K562 (cell line): Measurements from ENCODE around the gene SLCO3A1. TPM values are rescaled to one million over a fixed set of nuclear protein-coding genes. Genes with fewer than 3 reads are reported as not detected.
"Not testable (repeated sequence)": the region's sequence is repeated elsewhere in the genome, so short reads cannot be mapped to it uniquely, and the experiment has no call there.

Source experiments
- ATAC-seq: fragments of 200-7000 bp; cut with Tn5 transposase; 3 replicates; pipeline ENCODE4 v1.9.1; 2020; ENCODE audit warnings: moderate library complexity
- BruUV-seq: library from RNA; stranded (reverse); fragments of 400-500 nt; replicated peaks from 2 replicates; lab custom pipeline; 2021; lab: Mats Ljungman, UMichigan
- CTCF ChIA-PET: fragments of 300-600 bp; formaldehyde crosslinking; extraction: SDS; loops from one replicate; lab custom pipeline; 2021; ENCODE audit warnings: low intra/inter-chr PET ratio; lab: Yijun Ruan, JAX
- POLR2A ChIA-PET: fragments of 300-600, 350-650 bp; sonication (Branson Sonifier 250); formaldehyde crosslinking; extraction: SDS; loops from one replicate; lab custom pipeline; 2021; ENCODE audit warnings: antibody characterized with exemption, inconsistent platforms; lab: Yijun Ruan, JAX
- DNase-seq, 4 experiments: peaks; one replicate each; pipeline versions ENCODE4 v3.0.0 to v3.0.0-alpha.2; 2011 to 2018; ENCODE audit warnings: low spot score in 3 of 4, mixed read lengths in 3 of 4; ENCODE audit errors: extremely low read depth in 1 of 4
- FAIRE-seq: peaks from 2 replicates; lab custom pipeline; 2011; peaks lifted over from hg19 to GRCh38; lab: Jason Lieb, UNC
- H2AFZ ChIP-seq: 2 replicates; pipeline ENCODE4 v1.6.0; 2011; ENCODE audit warnings: low read depth, low read length, control low read depth, inconsistent platforms
- H3K27ac ChIP-seq: fragments of 200-600 bp; 3 replicates; pipeline ENCODE4 v1.8.0; 2011; ENCODE audit warnings: low read depth, mild to moderate bottlenecking, control low read depth, inconsistent platforms, low read length, moderate library complexity, mixed read lengths; ENCODE audit errors: extremely low read depth
- H3K27me3 ChIP-seq, 2 experiments: fragments of 300-600 bp in 1 of 2; 2 replicates in 1 of 2; 3 replicates in 1 of 2; pipeline versions ENCODE4 v1.6.0 to v1.8.0; 2011; ENCODE audit warnings: inconsistent platforms in 2 of 2, low read length in 2 of 2, mild to moderate bottlenecking in 1 of 2, mixed read lengths in 1 of 2, moderate library complexity in 1 of 2; ENCODE audit not compliant: control insufficient read depth in 2 of 2, insufficient read depth in 2 of 2
- H3K36me3 ChIP-seq: fragments of 300-600 bp; 3 replicates; pipeline ENCODE4 v1.8.0; 2011; ENCODE audit warnings: mild to moderate bottlenecking, low read length, inconsistent platforms; ENCODE audit not compliant: control insufficient read depth, insufficient read depth
- H3K4me1 ChIP-seq, 2 experiments: fragments of 200-600 bp in 1 of 2; replicated peaks in 1 of 2; 2 replicates in 1 of 2; 3 replicates in 1 of 2; pipeline versions ENCODE4 v1.5.1 to v1.8.0; 2011; ENCODE audit warnings: inconsistent platforms in 2 of 2, low read length in 2 of 2, mild to moderate bottlenecking in 1 of 2, mixed read lengths in 1 of 2, moderate library complexity in 1 of 2; ENCODE audit not compliant: control insufficient read depth in 2 of 2, insufficient read depth in 2 of 2
- H3K4me2 ChIP-seq: 2 replicates; pipeline ENCODE4 v1.6.1; 2011; ENCODE audit warnings: low read length, control low read depth, inconsistent platforms, mixed read lengths; ENCODE audit not compliant: insufficient read depth
- H3K4me3 ChIP-seq: fragments of 200-600 bp; sonication (generic), shearing (Covaris generic); 2 replicates; pipeline ENCODE4 v1.5.1; 2016; ENCODE audit warnings: control low read depth, inconsistent platforms
- H3K79me2 ChIP-seq: fragments of 200-600 bp; 3 replicates; pipeline ENCODE4 v1.8.0; 2011; ENCODE audit warnings: low read length, inconsistent platforms; ENCODE audit not compliant: control insufficient read depth, insufficient read depth
- H3K9ac ChIP-seq, 2 experiments: 2 replicates each; pipeline versions ENCODE4 v1.6.0 to v1.6.1; 2011; ENCODE audit warnings: low read depth in 2 of 2, low read length in 2 of 2, control low read depth in 1 of 2, inconsistent platforms in 1 of 2, mild to moderate bottlenecking in 1 of 2, mixed read lengths in 1 of 2; ENCODE audit not compliant: insufficient read depth in 1 of 2
- H3K9me1 ChIP-seq: one replicate; pipeline ENCODE4 v1.6.0; 2011; ENCODE audit warnings: inconsistent platforms, mild to moderate bottlenecking, low read length, moderate library complexity; ENCODE audit not compliant: control insufficient read depth, insufficient read depth
- H3K9me3 ChIP-seq: replicated peaks from 2 replicates; pipeline ENCODE4 v1.5.1; 2011; ENCODE audit warnings: low read depth, low read length, inconsistent platforms; ENCODE audit not compliant: control insufficient read depth, insufficient read depth
- H4K20me1 ChIP-seq: replicated peaks from 2 replicates; pipeline ENCODE4 v1.6.1; 2011; ENCODE audit warnings: low read length, inconsistent platforms, mixed read lengths; ENCODE audit not compliant: control insufficient read depth, insufficient read depth
- MCM2 ChIP-seq: fragments of 450-650 bp; IDR thresholded peaks from 2 replicates; pipeline ENCODE4 v1.6.1; 2017; ENCODE audit warnings: low read depth, mild to moderate bottlenecking
- MCM7 ChIP-seq, 2 experiments: fragments of 450-650 bp; IDR thresholded peaks; 2 replicates each; pipeline ENCODE4 v1.6.1; 2016 to 2018
- ZNF431 ChIP-seq: sonication (generic); formaldehyde crosslinking; IDR thresholded peaks from 2 replicates; pipeline ENCODE4 v1.8.0; 2022; ENCODE audit warnings: mild to moderate bottlenecking, missing genetic modification reagents
- ZNF668 ChIP-seq: fragments of 250-450 bp; sonication (Bioruptor Pico); IDR thresholded peaks from 2 replicates; pipeline ENCODE4 v1.8.0; 2022; ENCODE audit warnings: mild to moderate bottlenecking, inconsistent platforms
- WGBS: fragments of 100-300 bp; shearing (Covaris generic); methylation state at CpG from one replicate; pipeline ENCODE4 v1.1.6; 2016; ENCODE audit warnings: low coverage, mixed read lengths; ENCODE audit not compliant: insufficient coverage; ENCODE audit errors: missing lambda C conversion rate; 5-methylcytosine and 5-hydroxymethylcytosine counted together
- in situ Hi-C: fragments of 300-500 bp; cut with MboI; formaldehyde crosslinking; loops from 4 replicates; pipeline ENCODE4 v1.15.0; 2018; ENCODE audit warnings: inconsistent platforms, mixed read lengths
- intact Hi-C: fragments of 100-400 bp; cut with micrococcal nuclease; formaldehyde crosslinking; loops from 2 replicates; pipeline ENCODE4 v1.14.2; 2022
- polyA plus RNA-seq, 8 experiments: library from polyadenylated mRNA; depleted of rRNA in 4 of 8; stranded (reverse) in 5 of 8; unstranded in 3 of 8; fragments of >200 nt; fragmentation: Nextera tagmentation in 2 of 8; fragmentation: Illumina TruSeq in 1 of 8; extraction: Ambion mirVana in 2 of 8; extraction: Trizol in 1 of 8; gene quantifications; 2 replicates each; pipeline versions ENCODE4 v1.2.1 to v1.2.3, GENCODE V29; 2011 to 2014; ENCODE audit warnings: inconsistent platforms in 1 of 8, missing spikeins in 1 of 8
- total RNA-seq, 7 experiments: library from RNA; depleted of rRNA in 6 of 7; stranded (reverse); fragments of >200 nt in 6 of 7; fragmentation: Illumina TruSeq in 2 of 7; extraction: Trizol in 2 of 7; gene quantifications; 2 replicates each; pipeline versions ENCODE4 v1.2.1 to v1.2.3, GENCODE V29; 2011 to 2021; ENCODE audit warnings: low replicate concordance in 1 of 7

The SLCO3A1 gene
- total and polyA plus RNA-seq, 9 of the 15 experiments (the other 6 are each of a cell fraction or from before 2014, with no cell fraction given), result 0.01 to 0.84 (median 0.06) TPM; not detected in 3

GRCh38 chr15:92059036-92059970, 205.8 kb downstream of the SLCO3A1 start:
- Histone ChIP-seq H3K27me3 (peaks cover 0 to 26% of the 10 kb centered on the region in 2 experiments; a peak in 3 of 5 replicates), H3K4me3 (no peak overlapping the region), H3K27ac (no peak overlapping the region), H3K4me1 (no peaks in the 10 kb centered on the region)
- intact Hi-C loops, result no loop called here
- ATAC-seq (no peak), DNase-seq (no peak)
- CTCF ChIA-PET, result no interaction called here
- TF ChIP-seq MCM7 (IDR thresholded peaks at IDR 0.05) (no peak), MCM2 (no peak), ZNF431 (CRISPR knock-in tag) (no peak), ZNF668 (CRISPR knock-in tag) (no peak)
- TF ChIP-seq, all 486 proteins: peak for 0
- no peak overlapping the region for H2AFZ ChIP-seq
- no peak for FAIRE-seq
- POLR2A ChIA-PET, result no interaction called here
- no peaks in the 10 kb centered on the region for H3K36me3 ChIP-seq
- no peak overlapping the region for H3K9ac ChIP-seq
- no peak overlapping the region for H3K4me2 ChIP-seq
- H3K79me2 ChIP-seq, result no peaks in the 10 kb centered on the region
- no peaks in the 10 kb centered on the region for H3K9me1 ChIP-seq
- H3K9me3 ChIP-seq, result no peaks in the 10 kb centered on the region
- in situ Hi-C loops, result no loop called here
- no peaks in the 10 kb centered on the region for H4K20me1 ChIP-seq
- no TSS peak for BruUV-seq
- 0% methylated on average over 12 of the region's 15 CpGs for WGBS

- H3K36me3 ChIP-seq, DNase-seq, H3K9me1 ChIP-seq, H3K4me2 ChIP-seq, H3K79me2 ChIP-seq, H3K4me3 ChIP-seq, H4K20me1 ChIP-seq, CTCF ChIA-PET, H3K9me3 ChIP-seq, H3K9ac ChIP-seq, H2AFZ ChIP-seq, in situ Hi-C loops, H3K4me1 ChIP-seq, intact Hi-C loops, FAIRE-seq, H3K27ac ChIP-seq, BruUV-seq, ATAC-seq: not testable (repeated sequence)
- peaks cover 0 to 26% of the 10 kb centered on the region in 2 experiments; a peak in 3 of 5 replicates for H3K27me3 ChIP-seq
- WGBS, result 2% methylated on average over 3 of the region's 3 CpGs
- POLR2A ChIA-PET, result interaction anchor here (1.1 kb wide), 1 partner anchor 10 kb away, joined by 4 read pairs; no protein-coding TSS in a partner anchor
Observed at GRCh38 chr15:92059971-92060311, 206.4 kb downstream of the SLCO3A1 start.
